Measurements from ENCODE around the gene SGCD. TPM values are rescaled to one million over a fixed set of nuclear protein-coding genes. Genes with fewer than 3 reads are reported as not detected.

Gene SGCD
- total RNA-seq, 2 experiments from 2014 or later = not detected

- no peak for DNase-seq (ENCODE audit: low spot score)
- H4K20me1 ChIP-seq (ENCODE audit: insufficient read depth, low read length) = no peaks in the 10 kb centered on the region
- POLR2A ChIA-PET = no interaction called here
- no peak overlapping the region for H3K4me2 ChIP-seq (ENCODE audit: low read length)
- H3K9me3 ChIP-seq (ENCODE audit: low read length) = no peaks in the 10 kb centered on the region
- TF ChIP-seq, protein P1, sequence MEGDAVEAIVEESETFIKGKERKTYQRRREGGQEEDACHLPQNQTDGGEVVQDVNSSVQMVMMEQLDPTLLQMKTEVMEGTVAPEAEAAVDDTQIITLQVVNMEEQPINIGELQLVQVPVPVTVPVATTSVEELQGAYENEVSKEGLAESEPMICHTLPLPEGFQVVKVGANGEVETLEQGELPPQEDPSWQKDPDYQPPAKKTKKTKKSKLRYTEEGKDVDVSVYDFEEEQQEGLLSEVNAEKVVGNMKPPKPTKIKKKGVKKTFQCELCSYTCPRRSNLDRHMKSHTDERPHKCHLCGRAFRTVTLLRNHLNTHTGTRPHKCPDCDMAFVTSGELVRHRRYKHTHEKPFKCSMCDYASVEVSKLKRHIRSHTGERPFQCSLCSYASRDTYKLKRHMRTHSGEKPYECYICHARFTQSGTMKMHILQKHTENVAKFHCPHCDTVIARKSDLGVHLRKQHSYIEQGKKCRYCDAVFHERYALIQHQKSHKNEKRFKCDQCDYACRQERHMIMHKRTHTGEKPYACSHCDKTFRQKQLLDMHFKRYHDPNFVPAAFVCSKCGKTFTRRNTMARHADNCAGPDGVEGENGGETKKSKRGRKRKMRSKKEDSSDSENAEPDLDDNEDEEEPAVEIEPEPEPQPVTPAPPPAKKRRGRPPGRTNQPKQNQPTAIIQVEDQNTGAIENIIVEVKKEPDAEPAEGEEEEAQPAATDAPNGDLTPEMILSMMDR (conservative IDR thresholded peaks at IDR 0.05; ENCODE audit: low read length) = no peak
- TF ChIP-seq EZH2phosphoT487 (IDR thresholded peaks at IDR 0.05; ENCODE audit: borderline replicate concordance, low read depth, low read length) = no peak
- no peak overlapping the region for H3K27ac ChIP-seq (ENCODE audit: low read depth, low read length, poor library complexity, severe bottlenecking)
- H2AFZ ChIP-seq (ENCODE audit: low read length) = no peak overlapping the region
- CTCF ChIA-PET (ENCODE audit: unreplicated experiment) = interaction anchor here (0.6 kb wide), 1 partner anchor 18 kb away, joined by 3 read pairs; no protein-coding TSS in a partner anchor
- intact Hi-C loops (cut with micrococcal nuclease; ENCODE audit: unreplicated experiment) = no loop called here
- no peaks in the 10 kb centered on the region for H3K79me2 ChIP-seq (ENCODE audit: insufficient read depth, low read depth, low read length)
- H3K4me3 ChIP-seq (ENCODE audit: low read depth, low read length, poor library complexity, severe bottlenecking) = no peak overlapping the region
- BruUV-seq (replicated peaks) = no TSS peak
- no peaks in the 10 kb centered on the region for H3K9me2 ChIP-seq (ENCODE audit: insufficient read depth, low read length)
- no peaks in the 10 kb centered on the region for H3K36me3 ChIP-seq (ENCODE audit: insufficient read depth, low read length)
- H3K4me1 ChIP-seq (ENCODE audit: insufficient read depth, low read length, poor library complexity, severe bottlenecking) = no peaks in the 10 kb centered on the region
Measured at GRCh38 chr5:156593546-156593945, 266.6 kb downstream of the SGCD start.

- Histone ChIP-seq H3K9me2 (ENCODE audit: insufficient read depth, low read length) (no peaks in the 10 kb centered on the region), H3K4me3 (ENCODE audit: low read depth, low read length, poor library complexity, severe bottlenecking) (no peak overlapping the region), H4K20me1 (ENCODE audit: insufficient read depth, low read length) (no peaks in the 10 kb centered on the region), H2AFZ (ENCODE audit: low read length) (no peak overlapping the region), H3K9me3 (ENCODE audit: low read length) (no peaks in the 10 kb centered on the region), H3K4me1 (ENCODE audit: insufficient read depth, low read length, poor library complexity, severe bottlenecking) (no peaks in the 10 kb centered on the region), H3K27ac (ENCODE audit: low read depth, low read length, poor library complexity, severe bottlenecking) (no peak overlapping the region), H3K4me2 (ENCODE audit: low read length) (no peak overlapping the region), H3K36me3 (ENCODE audit: insufficient read depth, low read length) (no peaks in the 10 kb centered on the region), H3K79me2 (ENCODE audit: insufficient read depth, low read depth, low read length) (no peaks in the 10 kb centered on the region)
- DNase-seq (ENCODE audit: low spot score) = no peak
- ChIA-PET CTCF (ENCODE audit: unreplicated experiment) (no interaction called here), POLR2A (interaction anchor here (0.5 kb wide), 2 partner anchors 107 to 342 kb away, joined by 3 read pairs; no protein-coding TSS in a partner anchor)
- intact Hi-C loops (cut with micrococcal nuclease; ENCODE audit: unreplicated experiment) = no loop called here
- no TSS peak for BruUV-seq (replicated peaks)
- TF ChIP-seq, protein P1 (conservative IDR thresholded peaks at IDR 0.05; ENCODE audit: low read length) = no peak
- TF ChIP-seq EZH2phosphoT487 (IDR thresholded peaks at IDR 0.05; ENCODE audit: borderline replicate concordance, low read depth, low read length) = no peak
Measured at GRCh38 chr5:156594406-156594805, 267.4 kb downstream of the SGCD start.

GRCh38 chr5:156595132-156595787 lies 268.3 kb downstream of the SGCD start:
- Histone ChIP-seq H3K79me2 (ENCODE audit: insufficient read depth, low read depth, low read length) (no peaks in the 10 kb centered on the region), H3K4me3 (ENCODE audit: low read depth, low read length, poor library complexity, severe bottlenecking) (no peak overlapping the region), H3K36me3 (ENCODE audit: insufficient read depth, low read length) (no peaks in the 10 kb centered on the region), H3K4me1 (ENCODE audit: insufficient read depth, low read length, poor library complexity, severe bottlenecking) (no peaks in the 10 kb centered on the region), H4K20me1 (ENCODE audit: insufficient read depth, low read length) (no peaks in the 10 kb centered on the region), H3K9me2 (ENCODE audit: insufficient read depth, low read length) (no peaks in the 10 kb centered on the region), H3K27ac (ENCODE audit: low read depth, low read length, poor library complexity, severe bottlenecking) (no peak overlapping the region), H3K9me3 (ENCODE audit: low read length) (0 out of 2 replicates have a peak, but pooled peaks cover 2% of the 10 kb centered on the region), H3K4me2 (ENCODE audit: low read length) (no peak overlapping the region), H2AFZ (ENCODE audit: low read length) (no peak overlapping the region)
- BruUV-seq (replicated peaks) = no TSS peak
- TF ChIP-seq, protein P1 (conservative IDR thresholded peaks at IDR 0.05; ENCODE audit: low read length) = no peak
- no peak for TF ChIP-seq EZH2phosphoT487 (IDR thresholded peaks at IDR 0.05; ENCODE audit: borderline replicate concordance, low read depth, low read length)
- ChIA-PET CTCF (ENCODE audit: unreplicated experiment) (no interaction called here), POLR2A (no interaction called here)
- DNase-seq (ENCODE audit: low spot score) = no peak
- intact Hi-C loops (cut with micrococcal nuclease; ENCODE audit: unreplicated experiment) = no loop called here

Measured in OCI-LY7 (cell line).